Measurements from ENCODE around the gene ZNF750. TPM values are rescaled to one million over a fixed set of nuclear protein-coding genes. Genes with fewer than 3 reads are reported as not detected.

The ZNF750 gene
- total RNA-seq, result 0.23 and 0.80 TPM in 2 replicates
- 0.15 and 0.22 TPM in 2 replicates for polyA plus RNA-seq
- polyA plus RNA-seq (2011; cell fraction: cytosol; rRNA removed), result 0.22 and 0.25 TPM in 2 replicates
- polyA plus RNA-seq (2011; cell fraction: nucleus; rRNA removed), result 0.84 and 1.1 TPM in 2 replicates
- polyA plus RNA-seq (2012), result 0.10 and 0.19 TPM in 2 replicates
- 0.34 TPM in 2 replicates for polyA minus RNA-seq
- not detected for polyA minus RNA-seq (2011; cell fraction: cytosol; rRNA and poly(A)+ RNA removed)
- 0.19 TPM in 2 replicates for polyA minus RNA-seq (2011; cell fraction: nucleus; rRNA and poly(A)+ RNA removed)
- Bru-seq, nascent RNA, result percentile 20 among the genes with signal in this experiment
- BruChase-seq, experiment 1, labeled RNA remaining after a 6-hour chase, result percentile 38 among the genes with signal in this experiment
- percentile 30 among the genes with signal in this experiment for BruChase-seq, experiment 2, labeled RNA remaining after a 2-hour chase
- long read RNA-seq, partial matches to known transcripts, result 0 of 1 reads
- long read RNA-seq, other reads (novel, unspliced or antisense), result 1 of 1 reads

DNA sequence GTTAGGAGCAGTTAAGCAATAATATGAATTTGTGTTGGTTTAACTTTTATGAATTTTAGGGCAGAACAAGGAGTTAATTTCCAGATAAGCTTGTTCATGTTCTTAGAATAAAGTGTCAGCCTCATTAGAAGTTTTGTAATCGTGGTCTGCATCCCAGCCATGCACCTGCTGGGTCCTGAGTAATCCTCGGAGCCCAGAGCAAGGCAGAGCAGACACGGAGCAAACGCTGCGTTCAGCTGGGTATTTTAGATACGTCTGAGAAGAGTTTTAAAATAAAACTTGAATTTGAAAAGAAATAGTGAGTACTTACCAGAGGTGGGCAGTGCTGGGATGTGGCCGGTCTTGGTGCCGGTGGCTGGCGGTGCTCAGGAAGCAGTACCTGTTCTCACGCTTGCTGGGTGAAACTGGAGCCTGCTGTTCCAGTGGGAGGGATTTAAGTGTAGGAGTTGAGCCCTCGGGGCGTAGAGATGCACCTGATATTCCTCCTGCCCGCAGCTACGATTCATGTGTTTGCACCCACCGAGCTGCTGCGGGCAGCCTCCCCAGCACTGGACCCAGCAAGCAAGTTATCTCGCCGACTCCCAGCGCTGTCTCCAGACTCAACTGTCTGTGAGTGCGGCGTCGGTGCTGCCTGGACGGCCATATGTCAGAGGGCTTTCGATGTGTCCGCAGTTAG is at the start of gene ZNF750:
Gene ZNF750, minus strand, starts transcription at position 406 of the 676 bp plus-strand sequence. CDS start 7,568 bp downstream, outside the sequence.
- no peak within 1 kb of the TSS for H3K4me2 ChIP-seq (ENCODE audit: insufficient read depth, low read length)
- no peak within 1 kb of the TSS for H3K9ac ChIP-seq (replicated peaks; ENCODE audit: extremely low read depth, insufficient read depth, low read length)
- no peaks in the 10 kb centered on the region for H3K9me1 ChIP-seq (replicated peaks; ENCODE audit: control insufficient read depth, extremely low read depth, insufficient read depth, low read length)
- no peaks in the 10 kb centered on the region for H4K20me1 ChIP-seq (replicated peaks; ENCODE audit: control insufficient read depth, extremely low read depth, insufficient read depth, low read length)
- dilution Hi-C loops (cut with MboI; ENCODE audit: extremely low pct_ligation_motif_present, low sequenced_read_pairs) (no loop called here), intact Hi-C loops (cut with micrococcal nuclease) (loop anchor here (10.0 kb wide), 1 partner anchor 385 kb away; the partner anchor contains the start of genes CYBC1 and NARF)
- H3K27ac ChIP-seq (ENCODE audit: insufficient read depth, low read depth, low read length), result no peak within 1 kb of the TSS
- no peak within 1 kb of the TSS for H2AFZ ChIP-seq (ENCODE audit: low read depth, low read length)
- CTCF ChIA-PET, result no interaction called here
- no peaks in the 10 kb centered on the region for H3K27me3 ChIP-seq (ENCODE audit: control insufficient read depth in 2 of 2, insufficient read depth in 2 of 2, low read length in 2 of 2)
- no TSS peak for BruUV-seq (replicated peaks)
- no peaks in the 10 kb centered on the region for H3K9me3 ChIP-seq (replicated peaks; ENCODE audit: control insufficient read depth, insufficient read depth, low read length)
- H3K79me2 ChIP-seq (ENCODE audit: control insufficient read depth, insufficient read depth, low read length), result no peaks in the 10 kb centered on the region
- no peak within 1 kb of the TSS for H3K4me3 ChIP-seq (replicated peaks in 1 of 3; ENCODE audit: insufficient read depth in 1 of 3, low read depth in 1 of 3, low read length in 3 of 3)
- FAIRE-seq, result no peak
- no peak for DNase-seq (ENCODE audit: low read depth, low spot score)
- no peaks in the 10 kb centered on the region for H3K36me3 ChIP-seq (ENCODE audit: control insufficient read depth in 2 of 2, extremely low read depth in 1 of 2, insufficient read depth in 2 of 2, low read length in 2 of 2)
- TF ChIP-seq POLR2AphosphoS5 (IDR thresholded peaks at IDR 0.05; ENCODE audit: insufficient read depth, low read depth, low read length), result no peak
- no peak for TF ChIP-seq JUN (IDR thresholded peaks at IDR 0.05; ENCODE audit: borderline replicate concordance, insufficient read depth, insufficient read length, low read depth)
- TF ChIP-seq, protein P1, sequence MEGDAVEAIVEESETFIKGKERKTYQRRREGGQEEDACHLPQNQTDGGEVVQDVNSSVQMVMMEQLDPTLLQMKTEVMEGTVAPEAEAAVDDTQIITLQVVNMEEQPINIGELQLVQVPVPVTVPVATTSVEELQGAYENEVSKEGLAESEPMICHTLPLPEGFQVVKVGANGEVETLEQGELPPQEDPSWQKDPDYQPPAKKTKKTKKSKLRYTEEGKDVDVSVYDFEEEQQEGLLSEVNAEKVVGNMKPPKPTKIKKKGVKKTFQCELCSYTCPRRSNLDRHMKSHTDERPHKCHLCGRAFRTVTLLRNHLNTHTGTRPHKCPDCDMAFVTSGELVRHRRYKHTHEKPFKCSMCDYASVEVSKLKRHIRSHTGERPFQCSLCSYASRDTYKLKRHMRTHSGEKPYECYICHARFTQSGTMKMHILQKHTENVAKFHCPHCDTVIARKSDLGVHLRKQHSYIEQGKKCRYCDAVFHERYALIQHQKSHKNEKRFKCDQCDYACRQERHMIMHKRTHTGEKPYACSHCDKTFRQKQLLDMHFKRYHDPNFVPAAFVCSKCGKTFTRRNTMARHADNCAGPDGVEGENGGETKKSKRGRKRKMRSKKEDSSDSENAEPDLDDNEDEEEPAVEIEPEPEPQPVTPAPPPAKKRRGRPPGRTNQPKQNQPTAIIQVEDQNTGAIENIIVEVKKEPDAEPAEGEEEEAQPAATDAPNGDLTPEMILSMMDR (IDR thresholded peaks at IDR 0.05; ENCODE audit: extremely low read depth in 1 of 2, insufficient read depth in 1 of 2, low read depth in 1 of 2, low read length in 2 of 2), result no peak
- no peak for TF ChIP-seq GATA2 (IDR thresholded peaks at IDR 0.05; ENCODE audit: insufficient read depth, insufficient read length, low read depth, low read length)
- no peak for TF ChIP-seq EZH2 (IDR thresholded peaks at IDR 0.05; ENCODE audit: borderline replicate concordance, low read depth, low read length, severe bottlenecking)
- no peak for TF ChIP-seq FOS (IDR thresholded peaks at IDR 0.05; ENCODE audit: borderline replicate concordance, insufficient read depth, low read length)
- no peak for TF ChIP-seq POLR2A (IDR thresholded peaks at IDR 0.05; ENCODE audit: low read depth, low read length)
- no peak for TF ChIP-seq MYC (IDR thresholded peaks at IDR 0.05; ENCODE audit: low read depth, low read length)
- TF ChIP-seq, protein P2, sequence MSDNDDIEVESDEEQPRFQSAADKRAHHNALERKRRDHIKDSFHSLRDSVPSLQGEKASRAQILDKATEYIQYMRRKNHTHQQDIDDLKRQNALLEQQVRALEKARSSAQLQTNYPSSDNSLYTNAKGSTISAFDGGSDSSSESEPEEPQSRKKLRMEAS (IDR thresholded peaks at IDR 0.05; ENCODE audit: insufficient read depth, insufficient read length), result no peak
- peaks cover 8% of the 10 kb centered on the region for H3K4me1 ChIP-seq (ENCODE audit: control insufficient read depth, extremely low read depth, insufficient read depth, low read length)
- POLR2A ChIA-PET, result no interaction called here
